MCF 10A (cell line): Measurements from ENCODE around the gene NEDD8. TPM values are rescaled to one million over a fixed set of nuclear protein-coding genes. Genes with fewer than 3 reads are reported as not detected.

Experiments used
- BruUV-seq: library from RNA; stranded (reverse); fragments of 400-500 nt; replicated peaks from 2 replicates; lab custom pipeline; 2021; lab: Mats Ljungman, UMichigan
- CTCF ChIA-PET: fragments of 300-600 bp; sonication (Branson Sonifier 250); formaldehyde crosslinking; extraction: SDS; loops from one replicate; lab custom pipeline; 2021; ENCODE audit warnings: antibody characterized with exemption, inconsistent platforms; lab: Yijun Ruan, JAX
- POLR2A ChIA-PET: fragments of 300-600, 350-650 bp; sonication (Branson Sonifier 250); formaldehyde crosslinking; extraction: SDS; loops from one replicate; lab custom pipeline; 2020; ENCODE audit warnings: antibody characterized with exemption, inconsistent platforms; lab: Yijun Ruan, JAX
- DNase-seq: peaks from one replicate; pipeline ENCODE4 v3.0.0-alpha.2; 2018; ENCODE audit not compliant: unreplicated experiment
- H3K27ac Mint-ChIP-seq: one replicate; pipeline ENCODE4 v1.8.0; 2022; ENCODE audit warnings: mild to moderate bottlenecking, low read depth, mixed read lengths; ENCODE audit not compliant: unreplicated experiment
- H3K27me3 Mint-ChIP-seq: one replicate; pipeline ENCODE4 v1.8.0; 2022; ENCODE audit warnings: mixed read lengths; ENCODE audit not compliant: insufficient read depth, unreplicated experiment
- H3K36me3 Mint-ChIP-seq: one replicate; pipeline ENCODE4 v1.8.0; 2022; ENCODE audit warnings: mild to moderate bottlenecking, moderate library complexity, mixed read lengths; ENCODE audit not compliant: insufficient read depth, unreplicated experiment
- H3K4me1 Mint-ChIP-seq: one replicate; pipeline ENCODE4 v1.8.0; 2022; ENCODE audit warnings: mixed read lengths; ENCODE audit not compliant: insufficient read depth, unreplicated experiment
- H3K4me3 Mint-ChIP-seq: one replicate; pipeline ENCODE4 v1.8.0; 2022; ENCODE audit warnings: mild to moderate bottlenecking, moderate library complexity, mixed read lengths; ENCODE audit not compliant: unreplicated experiment
- H3K9me3 Mint-ChIP-seq: one replicate; pipeline ENCODE4 v1.8.0; 2022; ENCODE audit warnings: mixed read lengths; ENCODE audit not compliant: unreplicated experiment
- intact Hi-C: fragments of 100-400 bp; cut with micrococcal nuclease; formaldehyde crosslinking; loops from 2 replicates; pipeline ENCODE4 v1.14.1; 2022
- total RNA-seq: library from RNA; stranded (reverse); gene quantifications from 2 replicates; pipeline ENCODE4 v1.2.3, GENCODE V29; 2022
- TF ChIP-seq, protein P1 (sequence below): fragments of 200-600 bp; IDR thresholded peaks from one replicate; pipeline ENCODE4 v1.8.0; 2022; ENCODE audit warnings: antibody characterized with exemption, mild to moderate bottlenecking; ENCODE audit not compliant: unreplicated experiment

The NEDD8 gene
- total RNA-seq, 1 experiment from 2014 or later, result 243 TPM

DNA sequence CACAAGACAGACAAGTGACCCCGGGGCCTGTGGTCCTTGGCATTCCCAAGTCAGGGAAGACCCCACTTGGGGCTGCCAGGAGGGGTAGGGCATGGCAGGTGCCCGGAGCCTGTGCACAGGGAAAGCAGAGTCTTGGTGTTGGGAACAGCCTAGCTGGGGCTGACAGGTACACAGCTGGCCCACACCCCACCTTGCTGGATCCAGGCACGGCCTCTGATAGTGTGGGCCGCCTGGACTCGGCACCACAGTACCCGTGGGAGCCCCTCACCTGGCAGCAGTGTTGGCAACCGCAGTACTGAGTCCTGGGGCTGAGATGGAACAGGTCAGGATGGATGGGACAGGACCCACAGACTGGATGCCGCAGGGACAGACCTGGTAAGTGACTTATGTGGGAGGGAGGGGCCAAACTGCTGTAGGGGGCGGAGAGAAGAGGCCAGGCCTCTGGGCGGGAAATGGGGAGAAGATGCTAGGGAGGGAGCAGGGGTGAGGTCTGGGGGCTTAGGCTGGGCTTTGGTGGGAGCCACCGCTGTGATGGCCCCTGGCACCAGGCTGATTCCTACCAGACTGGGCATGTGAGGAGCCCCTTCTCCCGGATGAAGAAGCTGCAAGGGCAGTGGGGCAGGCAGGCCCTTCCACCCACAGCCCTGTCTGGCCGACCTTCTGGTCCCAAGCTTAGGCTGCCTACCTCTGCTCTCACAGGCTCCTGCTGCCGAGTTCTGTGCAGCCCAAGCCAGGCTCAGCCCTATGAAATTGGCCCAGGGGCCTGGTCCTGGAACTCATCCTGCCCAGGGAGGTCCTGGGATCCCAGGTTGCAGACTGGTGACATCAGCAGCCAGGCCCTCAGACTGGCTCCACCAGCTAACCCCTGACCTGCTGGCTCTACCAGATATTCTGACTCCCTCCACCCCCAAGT, 30.9 kb upstream of the NEDD8 start, which contains the start of gene TGM1:
TSS of gene TGM1 (minus strand) at position 357 of the 913 bp plus-strand sequence. CDS start 825 bp downstream, outside the sequence.
- ChIA-PET POLR2A (interaction anchor here (0.7 to 7.2 kb wide), 12 partner anchors 8 to 68 kb away, joined by 3 to 62 read pairs (median 10); partner anchors contain the start of genes DHRS1, NOP9, RABGGTA and TINF2), CTCF (interaction anchor here (0.6 to 32.3 kb wide), 8 partner anchors 7 to 174 kb away, joined by 3 to 457 read pairs (median 4); partner anchors contain the start of genes DHRS1, LTB4R2, NOP9 and TINF2)
- TF ChIP-seq, protein P1, sequence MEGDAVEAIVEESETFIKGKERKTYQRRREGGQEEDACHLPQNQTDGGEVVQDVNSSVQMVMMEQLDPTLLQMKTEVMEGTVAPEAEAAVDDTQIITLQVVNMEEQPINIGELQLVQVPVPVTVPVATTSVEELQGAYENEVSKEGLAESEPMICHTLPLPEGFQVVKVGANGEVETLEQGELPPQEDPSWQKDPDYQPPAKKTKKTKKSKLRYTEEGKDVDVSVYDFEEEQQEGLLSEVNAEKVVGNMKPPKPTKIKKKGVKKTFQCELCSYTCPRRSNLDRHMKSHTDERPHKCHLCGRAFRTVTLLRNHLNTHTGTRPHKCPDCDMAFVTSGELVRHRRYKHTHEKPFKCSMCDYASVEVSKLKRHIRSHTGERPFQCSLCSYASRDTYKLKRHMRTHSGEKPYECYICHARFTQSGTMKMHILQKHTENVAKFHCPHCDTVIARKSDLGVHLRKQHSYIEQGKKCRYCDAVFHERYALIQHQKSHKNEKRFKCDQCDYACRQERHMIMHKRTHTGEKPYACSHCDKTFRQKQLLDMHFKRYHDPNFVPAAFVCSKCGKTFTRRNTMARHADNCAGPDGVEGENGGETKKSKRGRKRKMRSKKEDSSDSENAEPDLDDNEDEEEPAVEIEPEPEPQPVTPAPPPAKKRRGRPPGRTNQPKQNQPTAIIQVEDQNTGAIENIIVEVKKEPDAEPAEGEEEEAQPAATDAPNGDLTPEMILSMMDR, result no peak
- H3K27me3 Mint-ChIP-seq, result no peaks in the 10 kb centered on the region
- H3K27ac Mint-ChIP-seq, result peak within 1 kb of the TSS; percentile 83
- peaks cover 59% of the 10 kb centered on the region for H3K4me1 Mint-ChIP-seq
- no peak for DNase-seq
- no TSS peak for BruUV-seq
- H3K4me3 Mint-ChIP-seq, result peak within 1 kb of the TSS; percentile 28
- no peaks in the 10 kb centered on the region for H3K9me3 Mint-ChIP-seq
- H3K36me3 Mint-ChIP-seq, result peaks cover 25% of the 10 kb centered on the region
- intact Hi-C loops, result no loop called here

GRCh38 chr14:24261969-24262327, 29.8 kb upstream of the NEDD8 start:
- H3K9me3 Mint-ChIP-seq, result no peaks in the 10 kb centered on the region
- H3K4me3 Mint-ChIP-seq, result no peak overlapping the region
- H3K27ac Mint-ChIP-seq, result no peak overlapping the region
- H3K27me3 Mint-ChIP-seq, result no peaks in the 10 kb centered on the region
- ChIA-PET POLR2A (interaction anchor here (1.2 to 7.2 kb wide), 4 partner anchors 8 to 36 kb away, joined by 4 to 62 read pairs (median 14); partner anchors contain the start of genes DHRS1, NOP9 and RABGGTA), CTCF (interaction anchor here (0.6 to 32.3 kb wide), 6 partner anchors 9 to 48 kb away, joined by 3 to 457 read pairs (median 6); partner anchors contain the start of genes DHRS1, GMPR2, LTB4R2 and NOP9)
- H3K36me3 Mint-ChIP-seq, result peaks cover 24% of the 10 kb centered on the region
- intact Hi-C loops, result no loop called here
- no peak for DNase-seq
- no TSS peak for BruUV-seq
- peaks cover 58% of the 10 kb centered on the region for H3K4me1 Mint-ChIP-seq
- TF ChIP-seq, protein P1, result no peak

- intact Hi-C loops, result no loop called here
- H3K27me3 Mint-ChIP-seq, result no peaks in the 10 kb centered on the region
- CTCF ChIA-PET, result interaction anchor here (0.6 to 32.3 kb wide), 6 partner anchors 9 to 48 kb away, joined by 3 to 457 read pairs (median 6); partner anchors contain the start of genes DHRS1, GMPR2, LTB4R2 and NOP9
- H3K9me3 Mint-ChIP-seq, result no peaks in the 10 kb centered on the region
- POLR2A ChIA-PET, result interaction anchor here (0.9 to 7.2 kb wide), 4 partner anchors 10 to 37 kb away, joined by 5 to 62 read pairs (median 14); partner anchors contain the start of genes DHRS1, NOP9, RABGGTA and TINF2
- H3K27ac Mint-ChIP-seq, result peak overlapping the region; percentile 79
- no peak overlapping the region for H3K4me3 Mint-ChIP-seq
- no peak for DNase-seq
- TF ChIP-seq, protein P1, result no peak
- H3K36me3 Mint-ChIP-seq, result peaks cover 23% of the 10 kb centered on the region
- BruUV-seq, result no TSS peak
- H3K4me1 Mint-ChIP-seq, result peaks cover 55% of the 10 kb centered on the region
These were observed 29.2 kb upstream of the NEDD8 start for GRCh38 chr14:24261256-24261968.
